ENCODE results near the gene PPARD.

- TF ChIP-seq CTCF (IDR thresholded peaks at IDR 0.05) (peak in 1 of 6 experiments; percentile 3), POLR2A (IDR thresholded peaks at IDR 0.05) (no peak)
Measured at GRCh38 chr6:35318196-35319171, 23.9 kb upstream of the PPARD start.

All from adrenal gland (tissue), 5 donors.